Measurements from ENCODE around the gene FGF1.

The FGF1 gene

GRCh38 chr5:142696379-142696778 lies 10.5 kb upstream of the FGF1 start:
- DNase-seq: no peak

- no peak for DNase-seq
These were observed 8.4 kb upstream of the FGF1 start for GRCh38 chr5:142694092-142694856.

- no peak for DNase-seq
These were observed 6.5 kb upstream of the FGF1 start for GRCh38 chr5:142692321-142692894.

- no peak for DNase-seq
These were observed 4.8 kb upstream of the FGF1 start for GRCh38 chr5:142690667-142691066.

DNA sequence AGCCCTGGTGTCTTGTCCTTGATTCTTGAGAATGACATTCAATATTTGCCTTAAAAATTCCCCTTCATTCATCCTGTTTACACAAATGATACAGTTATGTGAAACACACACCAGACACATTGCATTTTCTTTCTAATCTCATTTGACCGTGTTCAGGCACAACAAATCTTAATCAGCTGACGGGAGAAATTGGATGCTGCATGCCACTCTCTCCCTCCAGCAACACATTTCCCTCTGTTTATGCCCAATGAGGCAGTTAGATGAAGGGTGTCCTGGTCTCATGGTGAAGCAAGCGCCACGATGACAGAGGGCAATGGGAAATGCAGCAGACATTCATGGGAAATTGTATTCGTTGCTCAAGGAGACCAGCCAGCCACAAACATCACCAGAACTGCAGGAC lies 3.2 kb upstream of the FGF1 start:
- no peak for DNase-seq

GRCh38 chr5:142688281-142688989 lies 2.5 kb upstream of the FGF1 start:
- no peak for DNase-seq

DNA sequence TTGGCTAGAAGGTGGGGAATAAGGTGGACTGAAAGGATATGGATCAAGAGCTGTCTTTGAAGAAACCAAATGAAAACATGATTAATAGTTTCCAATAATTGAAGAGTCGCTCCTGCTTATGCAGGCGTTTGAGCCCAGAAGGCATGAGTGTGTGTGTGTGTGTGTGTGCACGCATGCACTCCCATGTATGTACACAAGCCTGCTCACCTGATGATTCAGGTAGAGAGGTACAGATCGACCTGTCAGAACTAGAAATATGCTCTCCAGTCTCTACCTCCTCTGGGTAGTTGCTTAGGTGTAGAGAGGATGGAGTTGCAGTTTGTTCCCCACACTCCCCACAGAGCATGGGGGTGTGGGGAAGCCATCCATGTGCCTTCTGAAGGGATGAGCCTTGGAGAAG lies 1.1 kb upstream of the FGF1 start:
- no peak for DNase-seq

GRCh38 chr5:142686210-142686734 lies 382 bp upstream of the FGF1 start:
- no peak for DNase-seq

DNA sequence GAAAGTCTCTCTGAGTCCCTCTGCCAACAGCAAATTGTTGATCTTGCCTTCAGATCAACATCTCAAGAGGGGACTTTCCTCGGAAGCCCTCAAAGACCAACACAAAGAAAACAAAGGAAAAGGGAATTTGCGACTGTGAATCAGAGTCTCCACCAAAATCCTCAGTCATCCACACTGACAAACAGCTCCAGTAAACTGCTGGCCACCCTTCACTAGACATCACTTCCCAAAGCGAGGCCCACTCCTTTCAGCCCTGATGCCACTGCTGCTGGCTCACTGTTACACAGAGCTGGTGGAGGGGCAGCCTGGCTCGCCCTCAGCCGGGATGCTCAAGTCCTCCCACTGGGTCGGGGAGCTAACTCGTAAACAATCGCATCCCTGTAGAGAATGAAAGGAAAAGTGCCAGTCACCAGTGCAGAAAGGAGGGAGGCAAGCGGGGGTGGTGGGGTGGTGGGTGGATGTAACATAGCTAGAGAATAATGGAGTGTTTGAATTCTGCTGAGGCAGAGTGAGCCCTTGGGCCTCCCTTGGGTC lies 1.3 kb downstream of the FGF1 start:
- no peak for DNase-seq

GRCh38 chr5:142683881-142684505 lies 1.9 kb downstream of the FGF1 start:
- DNase-seq: no peak

GRCh38 chr5:142683116-142683515 lies 2.8 kb downstream of the FGF1 start:
- DNase-seq: no peak

DNA sequence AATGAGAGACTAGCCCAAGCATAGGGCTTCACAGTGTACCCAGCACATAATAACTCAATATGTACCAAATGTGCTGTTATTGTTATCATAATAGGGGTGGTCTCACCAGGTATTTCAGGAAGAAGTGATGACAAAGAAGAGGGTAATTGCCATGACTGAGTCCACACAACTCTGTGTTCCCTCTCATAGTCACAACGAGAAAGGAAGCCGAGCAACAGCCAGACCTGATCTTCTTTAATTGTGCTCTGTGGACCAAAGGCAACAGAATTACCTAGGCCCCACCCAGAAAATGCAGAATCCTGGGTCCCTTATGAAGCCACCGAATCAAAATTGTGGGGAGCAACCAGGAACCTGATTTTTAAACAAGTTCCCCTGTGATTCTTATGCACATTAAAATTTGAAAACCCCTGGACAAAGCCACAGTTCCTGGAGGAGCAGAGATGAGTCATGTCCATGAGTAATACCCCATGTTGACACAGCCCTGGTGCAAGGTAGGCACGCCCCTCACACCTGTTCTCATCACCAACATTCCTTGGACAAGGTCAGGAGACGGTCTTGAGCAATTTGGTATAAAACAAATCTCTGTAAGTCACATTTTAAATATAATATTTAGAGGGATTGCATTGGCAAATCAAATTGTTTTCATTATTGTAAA lies 5.2 kb downstream of the FGF1 start:
- peak; percentile 57 for DNase-seq

DNA sequence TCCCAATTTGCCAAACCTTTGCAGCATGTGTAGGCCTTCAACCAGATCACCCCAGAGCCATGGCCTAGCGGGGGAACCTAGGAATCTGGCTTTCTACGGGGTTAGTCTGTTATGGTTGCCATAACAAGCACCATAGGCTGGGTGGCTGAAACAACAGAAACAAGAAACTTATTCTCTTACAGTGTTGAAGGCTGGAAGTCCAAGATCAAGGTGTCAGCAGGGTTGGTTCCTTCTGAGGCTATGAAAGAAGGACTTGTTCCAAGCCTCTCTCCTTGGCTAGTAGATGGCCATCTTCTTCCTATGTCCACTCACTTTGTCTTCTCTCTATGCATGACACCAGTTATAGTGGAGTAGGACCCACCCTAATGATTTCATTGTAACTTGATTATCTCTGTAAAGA lies 6.1 kb downstream of the FGF1 start:
- DNase-seq: no peak

GRCh38 chr5:142678529-142678928 lies 7.4 kb downstream of the FGF1 start:
- DNase-seq: no peak

DNA sequence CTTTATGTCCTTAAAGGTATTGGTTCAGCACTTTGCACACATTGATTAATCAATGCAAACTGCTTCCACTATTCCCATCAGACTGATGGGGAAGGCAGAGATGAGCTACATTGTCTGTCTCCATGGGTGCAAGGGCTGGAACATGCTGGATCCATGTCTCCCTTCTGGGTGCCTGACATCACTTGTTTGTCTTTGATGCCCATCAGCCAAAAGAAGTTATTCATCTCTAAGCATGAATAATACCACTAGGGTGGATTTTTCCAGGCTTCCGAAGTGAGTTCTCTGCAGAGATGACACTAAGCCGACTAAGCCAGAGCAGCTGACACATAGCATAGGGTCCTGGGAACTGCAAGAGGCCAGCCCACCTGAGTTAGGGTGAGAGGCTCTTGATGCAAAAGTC lies 8.7 kb downstream of the FGF1 start:
- DNase-seq: peak; percentile 53

- no peak for DNase-seq
These were observed 9.6 kb downstream of the FGF1 start for GRCh38 chr5:142676318-142676717.

GRCh38 chr5:142674531-142675469 lies 11.1 kb downstream of the FGF1 start:
- peak; percentile 82 for DNase-seq

GRCh38 chr5:142671801-142672200 lies 14.1 kb downstream of the FGF1 start:
- peak; percentile 78 for DNase-seq

GRCh38 chr5:142671266-142671665 lies 14.6 kb downstream of the FGF1 start:
- DNase-seq: no peak

- DNase-seq: no peak
These were observed 15.1 kb downstream of the FGF1 start for GRCh38 chr5:142670804-142671203.

DNA sequence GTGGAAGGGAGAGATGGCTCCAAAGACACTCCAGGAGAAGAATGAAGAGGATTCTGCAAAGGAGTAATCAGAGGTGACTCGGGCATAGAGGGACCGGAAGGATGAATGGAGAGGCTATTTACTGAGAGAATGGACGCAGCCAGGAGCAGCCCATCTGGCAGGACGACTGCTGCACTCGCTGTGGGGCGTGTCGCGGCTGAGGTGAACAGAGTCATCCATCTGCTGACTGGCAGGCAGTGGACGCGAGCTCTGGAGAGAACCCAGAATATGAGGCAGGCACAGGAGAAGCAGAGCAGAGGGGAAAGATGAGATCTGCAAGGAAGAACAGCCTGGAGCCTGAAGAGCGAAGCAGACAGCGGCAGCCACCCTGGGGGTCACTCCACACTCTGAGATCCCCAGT lies 16.4 kb downstream of the FGF1 start:
- DNase-seq: no peak

All from fibroblast of skin of back (primary cell).